Osteoblast (primary cell): ENCODE measurements around the gene STIP1. TPM values are rescaled to one million over a fixed set of nuclear protein-coding genes. Genes with fewer than 3 reads are reported as not detected.

Source experiments
- DNase-seq: peaks from one replicate; pipeline ENCODE4 v3.0.0; 2011; ENCODE audit warnings: low spot score, mixed read lengths; ENCODE audit not compliant: insufficient read length; ENCODE audit errors: missing footprints
- H2AFZ ChIP-seq: 2 replicates; pipeline ENCODE4 v1.6.0; 2011; ENCODE audit warnings: mild to moderate bottlenecking, low read length
- H3K27ac ChIP-seq: 2 replicates; pipeline ENCODE4 v1.5.1; 2011; ENCODE audit warnings: mild to moderate bottlenecking, low read depth, low read length, moderate library complexity
- H3K27me3 ChIP-seq: 2 replicates; pipeline ENCODE4 v1.6.0; 2012; ENCODE audit warnings: mild to moderate bottlenecking, control low read depth, inconsistent platforms, low read length, moderate library complexity; ENCODE audit not compliant: insufficient read depth
- H3K36me3 ChIP-seq: 2 replicates; pipeline ENCODE4 v1.5.1; 2011; ENCODE audit warnings: mild to moderate bottlenecking, low read length, control low read depth, moderate library complexity; ENCODE audit not compliant: insufficient read depth
- H3K4me1 ChIP-seq: 2 replicates; pipeline ENCODE4 v1.5.1; 2011; ENCODE audit warnings: mild to moderate bottlenecking, low read length, control low read depth, moderate library complexity; ENCODE audit not compliant: insufficient read depth
- H3K4me2 ChIP-seq: 2 replicates; pipeline ENCODE4 v1.6.0; 2011; ENCODE audit warnings: mild to moderate bottlenecking, low read length; ENCODE audit not compliant: insufficient read depth
- H3K4me3 ChIP-seq: fragments of 200-600 bp; sonication (generic); 3 replicates; pipeline ENCODE4 v1.5.1; 2012; ENCODE audit warnings: mild to moderate bottlenecking, low read length, inconsistent platforms; ENCODE audit not compliant: insufficient read depth
- H3K79me2 ChIP-seq: 2 replicates; pipeline ENCODE4 v1.6.0; 2012; ENCODE audit warnings: mild to moderate bottlenecking, low read length, control low read depth, inconsistent platforms; ENCODE audit not compliant: insufficient read depth
- H3K9me3 ChIP-seq: 2 replicates; pipeline ENCODE4 v1.5.1; 2011; ENCODE audit warnings: low read depth, low read length, control low read depth
- H4K20me1 ChIP-seq: 2 replicates; pipeline ENCODE4 v1.6.0; 2012; ENCODE audit warnings: mild to moderate bottlenecking, low read length, control low read depth; ENCODE audit not compliant: insufficient read depth
- CTCF ChIP-seq: IDR thresholded peaks from 2 replicates; pipeline ENCODE4 v1.5.1; 2011; ENCODE audit warnings: mild to moderate bottlenecking, low read depth, low read length, moderate library complexity; ENCODE audit errors: extremely low read depth
- total RNA-seq: library from RNA; depleted of rRNA; stranded (reverse); fragments of >200 nt; gene quantifications from 2 replicates; pipeline ENCODE4 v1.2.3, GENCODE V29; 2012

Gene STIP1
- total RNA-seq, 1 donor = 94.5 TPM

- DNase-seq = peak; percentile 6
- H3K27ac ChIP-seq = no peak overlapping the region
- no peak overlapping the region for H3K4me3 ChIP-seq
- H3K4me2 ChIP-seq = no peak overlapping the region
- no peaks in the 10 kb centered on the region for H3K27me3 ChIP-seq
- H4K20me1 ChIP-seq = no peaks in the 10 kb centered on the region
- no peak for TF ChIP-seq CTCF
- no peaks in the 10 kb centered on the region for H3K36me3 ChIP-seq
- no peaks in the 10 kb centered on the region for H3K4me1 ChIP-seq
- no peaks in the 10 kb centered on the region for H3K79me2 ChIP-seq
- H2AFZ ChIP-seq = no peak overlapping the region
- H3K9me3 ChIP-seq = peaks cover 10% of the 10 kb centered on the region
Measured at GRCh38 chr11:64170419-64170818, 15.6 kb upstream of the STIP1 start.

- no peaks in the 10 kb centered on the region for H3K79me2 ChIP-seq
- peak; percentile 85 for DNase-seq
- no peak for TF ChIP-seq CTCF
- H3K4me1 ChIP-seq = no peaks in the 10 kb centered on the region
- H4K20me1 ChIP-seq = no peaks in the 10 kb centered on the region
- no peak overlapping the region for H2AFZ ChIP-seq
- peaks cover 10% of the 10 kb centered on the region for H3K9me3 ChIP-seq
- no peak overlapping the region for H3K4me2 ChIP-seq
- H3K4me3 ChIP-seq = no peak overlapping the region
- H3K27me3 ChIP-seq = no peaks in the 10 kb centered on the region
- no peaks in the 10 kb centered on the region for H3K36me3 ChIP-seq
- H3K27ac ChIP-seq = no peak overlapping the region
Measured at GRCh38 chr11:64173616-64174355, 12.2 kb upstream of the STIP1 start.

GRCh38 chr11:64176751-64177150 lies 9.2 kb upstream of the STIP1 start:
- peaks cover 10% of the 10 kb centered on the region for H3K9me3 ChIP-seq
- no peaks in the 10 kb centered on the region for H3K36me3 ChIP-seq
- H4K20me1 ChIP-seq = no peaks in the 10 kb centered on the region
- H3K79me2 ChIP-seq = peaks cover 4% of the 10 kb centered on the region
- no peak overlapping the region for H2AFZ ChIP-seq
- no peak for TF ChIP-seq CTCF
- peaks cover 14% of the 10 kb centered on the region for H3K4me1 ChIP-seq
- no peaks in the 10 kb centered on the region for H3K27me3 ChIP-seq
- no peak overlapping the region for H3K4me2 ChIP-seq
- DNase-seq = no peak
- H3K27ac ChIP-seq = no peak overlapping the region
- H3K4me3 ChIP-seq = no peak overlapping the region

GRCh38 chr11:64178203-64178602 lies 7.8 kb upstream of the STIP1 start:
- Histone ChIP-seq H3K4me1 (peaks cover 18% of the 10 kb centered on the region), H3K79me2 (peaks cover 10% of the 10 kb centered on the region), H3K27me3 (no peaks in the 10 kb centered on the region), H3K36me3 (no peaks in the 10 kb centered on the region), H3K27ac (no peak overlapping the region), H3K4me2 (no peak overlapping the region), H2AFZ (no peak overlapping the region), H3K4me3 (no peak overlapping the region), H4K20me1 (no peaks in the 10 kb centered on the region), H3K9me3 (peaks cover 10% of the 10 kb centered on the region)
- DNase-seq = no peak
- no peak for TF ChIP-seq CTCF
